HUES6 (cell line): ENCODE measurements around the gene FAM200A.

Source experiments
- H3K27ac ChIP-seq: 2 replicates; pipeline ENCODE4 v1.7.0; 2013; ENCODE audit warnings: low read depth, mild to moderate bottlenecking, low read length, inconsistent platforms
- H3K27me3 ChIP-seq: 2 replicates; pipeline ENCODE4 v1.6.1; 2013; ENCODE audit warnings: low read length; ENCODE audit not compliant: control insufficient read depth, insufficient read depth
- H3K36me3 ChIP-seq: 2 replicates; pipeline ENCODE4 v1.6.1; 2013; ENCODE audit warnings: low read length; ENCODE audit not compliant: control insufficient read depth, insufficient read depth
- H3K4me1 ChIP-seq: 2 replicates; pipeline ENCODE4 v1.6.1; 2013; ENCODE audit warnings: low read length; ENCODE audit not compliant: control insufficient read depth, insufficient read depth
- H3K4me3 ChIP-seq: 2 replicates; pipeline ENCODE4 v1.5.1; 2013; ENCODE audit warnings: low read depth, low read length
- H3K9ac ChIP-seq: one replicate; pipeline ENCODE4 v1.6.1; 2013; ENCODE audit warnings: mild to moderate bottlenecking, low read length
- H3K9me3 ChIP-seq: 2 replicates; pipeline ENCODE4 v1.6.1; 2013; ENCODE audit warnings: low read depth, low read length; ENCODE audit not compliant: control insufficient read depth, insufficient read depth

The FAM200A gene

DNA sequence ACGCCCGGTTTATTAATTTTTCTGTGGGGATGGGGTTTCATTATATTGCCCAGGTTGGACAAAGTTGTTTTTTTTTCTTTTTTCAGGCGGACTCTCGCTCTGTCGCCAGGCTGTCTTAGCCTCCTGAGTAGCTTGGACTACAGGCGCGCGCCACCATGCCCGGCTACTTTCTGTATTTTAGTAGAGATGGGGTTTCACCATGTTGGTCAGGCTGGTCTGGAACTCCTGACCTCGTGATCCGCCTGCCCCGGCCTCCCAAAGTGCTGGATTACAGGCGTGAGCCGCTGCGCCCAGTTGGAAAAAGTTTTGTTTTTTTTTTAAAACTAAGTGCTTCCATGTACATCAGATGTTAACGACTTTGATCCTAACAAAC, 51.3 kb downstream of the FAM200A start:
- Histone ChIP-seq H3K4me3 (peak overlapping the region; percentile 92), H3K27ac (peak overlapping the region; percentile 83; the same call in 1 of the 2 replicates), H3K36me3 (peaks cover 15% of the 10 kb centered on the region), H3K9ac (peak overlapping the region; percentile 74), H3K4me1 (peaks cover 10% of the 10 kb centered on the region; the same call in 1 of the 2 replicates), H3K9me3 (no peaks in the 10 kb centered on the region), H3K27me3 (no peaks in the 10 kb centered on the region)

DNA sequence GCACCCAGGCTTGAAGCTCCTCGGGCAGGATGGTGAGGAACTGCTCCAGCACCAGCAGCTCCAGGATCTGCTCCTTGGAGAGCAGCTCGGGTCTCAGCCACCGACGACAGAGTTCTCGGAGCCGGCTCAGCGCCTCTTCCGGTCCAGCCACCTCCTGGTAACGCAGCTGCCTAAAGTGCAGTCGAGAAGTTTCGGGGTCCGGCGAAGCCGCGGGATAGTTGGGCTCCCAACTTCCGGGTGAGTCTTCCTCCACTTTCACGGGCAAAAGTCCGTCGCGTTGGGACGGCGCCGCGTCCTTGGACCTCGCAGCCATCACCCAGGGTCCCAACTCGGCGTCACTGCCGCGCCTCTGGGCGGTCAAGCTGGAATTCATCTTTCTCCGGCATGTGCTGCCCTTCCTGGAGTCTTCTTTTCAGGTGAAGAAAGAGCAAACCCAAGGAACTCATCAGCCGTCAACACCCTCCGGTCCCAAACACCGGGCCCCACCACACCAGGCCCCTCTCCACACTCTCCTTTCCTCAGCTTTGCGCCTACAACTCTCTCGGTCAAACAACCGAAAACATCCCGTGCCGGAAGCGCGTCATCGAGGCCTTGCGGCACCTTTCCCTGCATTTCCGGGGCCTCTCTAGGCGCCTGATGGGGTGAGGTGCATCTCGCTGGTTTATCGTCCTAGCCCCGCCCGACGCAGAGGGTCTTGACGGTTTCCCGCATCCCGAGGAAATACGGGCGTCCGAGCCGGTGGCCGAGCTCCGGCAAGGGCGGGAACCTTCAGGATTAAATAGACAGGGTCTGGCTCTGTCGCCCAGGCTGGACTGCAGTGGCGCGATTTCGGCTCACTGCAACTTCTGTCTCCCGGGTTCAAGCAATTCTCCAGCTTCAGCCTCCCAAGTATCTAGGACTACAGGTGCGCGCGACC, 51.9 kb downstream of the FAM200A start, which contains the start of gene ZNF394:
Gene ZNF394 (minus strand): TSS at position 561 of the 916 bp plus-strand sequence. CDS start 188 bp downstream, at position 373.
- Histone ChIP-seq H3K9me3 (no peaks in the 10 kb centered on the region), H3K36me3 (peaks cover 19% of the 10 kb centered on the region), H3K27ac (peak within 1 kb of the TSS; percentile 83), H3K9ac (peak within 1 kb of the TSS; percentile 89), H3K27me3 (no peaks in the 10 kb centered on the region), H3K4me1 (peaks cover 10% of the 10 kb centered on the region; the same call in 1 of the 2 replicates), H3K4me3 (peak within 1 kb of the TSS; percentile 92)

DNA sequence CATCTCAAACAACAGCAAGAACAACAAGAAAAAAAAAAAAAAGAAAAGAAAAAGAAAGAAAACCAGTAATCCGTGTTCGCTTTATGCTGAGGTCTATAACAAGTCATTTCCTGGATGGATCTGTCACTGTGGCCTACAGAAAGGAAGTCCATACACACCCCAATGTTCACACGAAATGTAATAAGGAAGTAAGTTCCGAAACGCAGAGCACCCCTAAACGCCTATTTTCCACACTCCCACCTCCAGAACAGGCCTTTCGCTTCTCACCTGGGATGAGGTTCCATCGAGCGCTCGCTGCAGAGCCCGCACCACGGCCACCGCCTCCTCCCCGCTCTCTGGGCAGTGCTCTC, 52.6 kb downstream of the FAM200A start:
- H3K27ac ChIP-seq = peak overlapping the region; percentile 83; the same call in 1 of the 2 replicates

DNA sequence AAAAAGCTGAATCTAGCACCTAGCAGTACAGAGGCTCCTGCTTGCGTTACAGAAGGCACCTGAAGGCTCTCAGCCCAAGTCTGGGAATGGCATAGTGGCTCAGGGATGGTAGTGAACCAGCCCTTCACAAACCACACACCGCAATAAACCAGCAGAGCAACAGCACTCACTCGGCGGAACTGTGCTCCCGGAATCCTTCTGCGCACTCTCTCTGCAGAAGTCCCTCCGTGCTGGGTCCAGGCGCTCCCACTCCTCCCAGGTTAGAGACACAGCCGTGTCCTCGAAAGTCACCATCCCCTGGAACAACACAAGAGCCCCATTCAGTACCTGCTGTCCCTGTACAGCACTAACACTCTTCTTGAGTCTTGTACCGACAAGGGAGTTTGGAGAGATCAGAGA, 53.4 kb downstream of the FAM200A start:
- H3K4me3 ChIP-seq = peak overlapping the region; percentile 92

More for the DNA sequence above, 52.6 kb downstream of the FAM200A start:
- Histone ChIP-seq H3K9me3 (peaks cover under 1% of the 10 kb centered on the region; the same call in 1 of the 2 replicates), H3K9ac (peak overlapping the region; percentile 89), H3K36me3 (peaks cover 25% of the 10 kb centered on the region), H3K4me3 (peak overlapping the region; percentile 92), H3K4me1 (peaks cover 10% of the 10 kb centered on the region; the same call in 1 of the 2 replicates), H3K27me3 (no peaks in the 10 kb centered on the region)

DNA sequence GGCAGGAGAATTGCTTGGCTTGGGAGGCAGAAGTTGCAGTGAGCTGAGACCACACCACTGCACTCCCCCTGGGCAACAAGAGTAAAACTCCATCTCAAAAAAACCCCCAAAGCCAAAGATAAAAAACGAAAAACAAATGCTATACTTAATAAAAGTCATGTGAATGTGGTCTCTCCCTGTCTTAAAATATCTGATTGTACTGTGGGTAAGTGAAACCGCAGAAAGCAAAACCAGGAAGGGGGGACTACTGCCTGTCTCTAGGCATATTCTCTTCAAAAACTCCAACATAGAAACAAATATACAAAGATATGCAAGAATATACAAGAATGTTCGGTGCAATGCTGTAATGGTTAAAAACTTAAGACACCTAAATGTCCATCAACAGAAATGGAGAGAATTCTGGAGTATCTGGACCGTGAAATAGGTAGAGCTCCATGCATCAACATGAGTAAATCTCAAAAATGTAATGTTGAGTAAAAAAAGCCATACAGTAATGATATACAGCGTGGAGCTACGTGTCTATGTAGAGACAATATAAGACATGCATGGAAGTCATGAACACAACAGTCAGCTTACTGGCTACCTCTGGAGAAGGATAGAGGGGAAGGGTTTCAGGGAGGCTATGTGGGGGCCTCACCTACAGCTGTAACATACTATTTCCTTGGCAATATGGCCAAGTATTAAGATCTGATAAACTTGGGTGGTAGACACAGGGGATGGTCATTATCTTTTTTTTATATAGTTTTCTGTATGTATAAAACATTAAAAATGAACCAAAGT, 54.0 kb downstream of the FAM200A start:
- Histone ChIP-seq H3K9ac (peak overlapping the region; percentile 89), H3K27ac (no peak overlapping the region), H3K4me1 (peaks cover 10% of the 10 kb centered on the region; the same call in 1 of the 2 replicates), H3K27me3 (no peaks in the 10 kb centered on the region), H3K9me3 (peaks cover 10% of the 10 kb centered on the region), H3K4me3 (peak overlapping the region; percentile 92), H3K36me3 (peaks cover 39% of the 10 kb centered on the region)

More for the DNA sequence above, 53.4 kb downstream of the FAM200A start:
- no peak overlapping the region for H3K27ac ChIP-seq
- peaks cover 33% of the 10 kb centered on the region for H3K36me3 ChIP-seq
- peak overlapping the region; percentile 89 for H3K9ac ChIP-seq
- peaks cover 8% of the 10 kb centered on the region for H3K9me3 ChIP-seq
- peaks cover 10% of the 10 kb centered on the region; the same call in 1 of the 2 replicates for H3K4me1 ChIP-seq
- H3K27me3 ChIP-seq = no peaks in the 10 kb centered on the region
